Large intestine (tissue), 12 donors: Measurements from ENCODE around the gene TOR1B. TPM values are rescaled to one million over a fixed set of nuclear protein-coding genes. Genes with fewer than 3 reads are reported as not detected.
"Not testable (repeated sequence)": the region's sequence is repeated elsewhere in the genome, so short reads cannot be mapped to it uniquely, and the experiment has no call there.

Source experiments
- DNase-seq, 2 donors: peaks; one replicate each; pipeline versions ENCODE4 v3.0.0 to v3.0.0-alpha.2; 2013
- H3K27ac ChIP-seq: one replicate; pipeline ENCODE4 v1.5.1; 2013; ENCODE audit warnings: low read length
- H3K27me3 ChIP-seq: 2 replicates; pipeline ENCODE4 v1.6.1; 2013; ENCODE audit warnings: low read length; ENCODE audit not compliant: control insufficient read depth, insufficient read depth
- H3K36me3 ChIP-seq: 2 replicates; pipeline ENCODE4 v1.6.1; 2013; ENCODE audit warnings: low read length; ENCODE audit not compliant: control insufficient read depth, insufficient read depth
- H3K4me1 ChIP-seq: one replicate; pipeline ENCODE4 v1.6.1; 2013; ENCODE audit warnings: low read length; ENCODE audit not compliant: control insufficient read depth, insufficient read depth
- H3K4me3 ChIP-seq: one replicate; pipeline ENCODE4 v1.5.1; 2013; ENCODE audit warnings: low read length
- H3K9me3 ChIP-seq: one replicate; pipeline ENCODE4 v1.6.1; 2013; ENCODE audit warnings: mild to moderate bottlenecking, low read depth, low read length, moderate library complexity; ENCODE audit not compliant: control insufficient read depth
- WGBS: methylation state at CpG from one replicate; pipeline ENCODE4 v1.1.5; 2013; ENCODE audit warnings: low lambda C conversion rate; ENCODE audit not compliant: insufficient coverage; 5-methylcytosine and 5-hydroxymethylcytosine counted together
- long read RNA-seq, 11 donors: transcript quantifications; one replicate each; lab custom pipeline, GENCODE V29; 2026
- polyA plus RNA-seq: library from polyadenylated mRNA; unstranded; fragments of 120-200 nt; gene quantifications from one replicate; pipeline ENCODE4 v1.2.1, GENCODE V29; 2013

TOR1B gene, protein sequence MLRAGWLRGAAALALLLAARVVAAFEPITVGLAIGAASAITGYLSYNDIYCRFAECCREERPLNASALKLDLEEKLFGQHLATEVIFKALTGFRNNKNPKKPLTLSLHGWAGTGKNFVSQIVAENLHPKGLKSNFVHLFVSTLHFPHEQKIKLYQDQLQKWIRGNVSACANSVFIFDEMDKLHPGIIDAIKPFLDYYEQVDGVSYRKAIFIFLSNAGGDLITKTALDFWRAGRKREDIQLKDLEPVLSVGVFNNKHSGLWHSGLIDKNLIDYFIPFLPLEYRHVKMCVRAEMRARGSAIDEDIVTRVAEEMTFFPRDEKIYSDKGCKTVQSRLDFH
- 22.7 TPM for polyA plus RNA-seq
- long read RNA-seq, donor 1, partial matches to known transcripts = 0 of 1 reads
- long read RNA-seq, donor 1, other reads (novel, unspliced or antisense) = 0 of 1 reads
- long read RNA-seq, donor 2, partial matches to known transcripts = 0 of 5 reads
- long read RNA-seq, donor 2, other reads (novel, unspliced or antisense) = 0 of 5 reads
- long read RNA-seq, donor 3 = 0 reads
- long read RNA-seq, donor 4, partial matches to known transcripts = 0 of 1 reads
- long read RNA-seq, donor 4, other reads (novel, unspliced or antisense) = 0 of 1 reads
- long read RNA-seq, donor 5, partial matches to known transcripts = 0 of 8 reads
- long read RNA-seq, donor 5, other reads (novel, unspliced or antisense) = 0 of 8 reads
- long read RNA-seq, donor 6, partial matches to known transcripts = 0 of 4 reads
- long read RNA-seq, donor 6, other reads (novel, unspliced or antisense) = 0 of 4 reads
- long read RNA-seq, donor 7, partial matches to known transcripts = 13 of 17 reads
- long read RNA-seq, donor 7, other reads (novel, unspliced or antisense) = 0 of 17 reads
- long read RNA-seq, donor 8, partial matches to known transcripts = 0 of 6 reads
- long read RNA-seq, donor 8, other reads (novel, unspliced or antisense) = 0 of 6 reads
- long read RNA-seq, donor 9, partial matches to known transcripts = 0 of 4 reads
- long read RNA-seq, donor 9, other reads (novel, unspliced or antisense) = 0 of 4 reads
- long read RNA-seq, donor 10, partial matches to known transcripts = 0 of 7 reads
- long read RNA-seq, donor 10, other reads (novel, unspliced or antisense) = 0 of 7 reads
- long read RNA-seq, donor 11, partial matches to known transcripts = 0 of 4 reads
- long read RNA-seq, donor 11, other reads (novel, unspliced or antisense) = 0 of 4 reads

DNA sequence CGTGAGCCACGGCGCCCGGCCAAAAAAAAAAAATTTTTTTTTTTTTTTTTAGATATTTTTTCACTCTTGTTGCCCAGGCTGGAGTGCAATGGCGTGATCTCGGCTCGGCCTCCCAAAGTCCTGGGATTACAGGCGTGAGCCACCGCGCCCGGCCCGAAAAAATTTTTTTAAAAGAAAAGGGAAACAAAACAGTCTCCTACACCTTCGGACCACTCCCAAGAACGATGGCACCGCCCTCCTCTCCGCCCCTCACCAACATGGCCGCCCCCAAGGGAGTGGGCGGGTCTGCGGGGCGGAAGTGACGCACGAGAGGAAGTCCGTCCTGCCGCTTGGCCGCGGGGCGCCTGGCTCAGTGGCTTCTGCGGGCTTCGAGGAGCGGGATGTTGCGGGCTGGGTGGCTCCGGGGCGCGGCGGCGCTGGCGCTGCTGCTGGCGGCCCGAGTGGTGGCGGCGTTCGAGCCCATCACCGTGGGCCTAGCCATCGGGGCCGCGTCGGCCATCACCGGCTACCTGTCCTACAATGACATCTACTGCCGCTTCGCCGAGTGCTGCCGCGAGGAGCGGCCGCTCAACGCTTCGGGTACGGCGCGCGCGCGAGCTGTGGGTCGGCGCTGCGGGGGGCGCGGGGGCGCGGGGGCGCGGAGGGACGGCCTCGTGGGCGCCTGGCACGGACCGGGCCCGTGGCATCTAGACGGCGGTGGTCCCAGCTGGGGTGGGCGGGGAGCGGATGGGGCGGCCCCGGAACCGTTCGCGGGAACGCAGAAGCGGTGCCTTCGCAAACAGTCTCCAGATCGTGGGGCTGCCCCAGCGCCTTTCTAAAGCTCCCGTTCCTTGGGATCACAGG is at the start of gene TOR1B:
Gene TOR1B, plus strand, starts transcription at position 352 of the 843 bp plus-strand sequence. Its CDS starts 29 bp downstream, at position 381.
- Histone ChIP-seq H3K4me3 (peak within 1 kb of the TSS; percentile 81), H3K4me1 (peaks cover 10% of the 10 kb centered on the region), H3K27ac (peak within 1 kb of the TSS; percentile 63), H3K27me3 (no peaks in the 10 kb centered on the region), H3K36me3 (peaks cover 14% of the 10 kb centered on the region), H3K9me3 (no peaks in the 10 kb centered on the region)
- WGBS = no CpG with 5 or more reads among the region's 93 CpGs
- peak; percentile 93 to 94 for DNase-seq

DNA sequence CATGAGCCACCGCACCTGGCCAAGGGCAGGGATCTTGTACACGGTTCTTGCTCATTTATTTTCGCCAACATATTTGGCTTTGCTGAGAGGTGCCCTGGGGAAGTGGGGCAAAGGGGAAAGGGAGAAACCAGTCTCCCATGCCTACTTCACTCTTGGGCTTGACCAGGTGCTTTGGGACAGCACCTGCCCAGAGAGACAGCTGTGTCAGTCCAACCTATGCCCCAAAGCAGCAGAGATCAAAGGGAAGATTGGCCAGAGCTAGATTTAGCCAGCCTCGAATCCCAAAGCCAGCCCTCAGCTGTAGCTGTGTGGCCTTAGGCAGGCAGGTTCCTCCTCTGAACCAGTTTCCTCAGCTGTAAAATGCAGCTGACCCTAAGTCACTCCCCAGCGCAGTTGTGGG is 47.8 kb upstream of the TOR1B start:
- DNase-seq = no peak
- Histone ChIP-seq H3K27ac (no peak overlapping the region), H3K36me3 (no peaks in the 10 kb centered on the region), H3K4me3 (no peak overlapping the region), H3K27me3 (peaks cover 10% of the 10 kb centered on the region), H3K4me1 (peaks cover 12% of the 10 kb centered on the region), H3K9me3 (no peaks in the 10 kb centered on the region)
- WGBS = no CpG with 5 or more reads among the region's 5 CpGs

DNA sequence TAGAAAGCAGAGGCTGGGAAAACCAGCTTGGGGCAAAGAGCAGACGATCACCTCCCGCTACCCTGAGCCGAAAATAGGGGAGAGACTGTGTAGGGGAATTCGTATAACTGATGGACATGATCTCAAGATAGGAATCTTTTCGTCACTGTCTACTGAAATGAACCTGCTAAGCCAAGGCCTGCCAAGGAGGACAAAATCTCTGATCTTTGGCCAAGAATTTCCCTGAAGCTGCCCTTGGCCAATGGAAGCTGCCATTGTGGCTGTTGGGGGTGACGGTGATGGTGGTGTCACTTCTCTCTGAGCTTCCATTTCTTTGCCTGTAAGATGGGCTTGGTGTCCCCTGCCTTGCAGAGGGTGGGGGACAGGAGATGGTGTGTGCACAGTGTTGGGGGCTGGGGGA is 46.8 kb upstream of the TOR1B start:
- H3K36me3 ChIP-seq = no peaks in the 10 kb centered on the region
- no peak overlapping the region for H3K27ac ChIP-seq
- WGBS = no CpG with 5 or more reads among the region's 6 CpGs
- H3K9me3 ChIP-seq = no peaks in the 10 kb centered on the region
- peaks cover 14% of the 10 kb centered on the region for H3K4me1 ChIP-seq
- H3K27me3 ChIP-seq = peaks cover 10% of the 10 kb centered on the region
- no peak overlapping the region for H3K4me3 ChIP-seq
- no peak for DNase-seq

DNA sequence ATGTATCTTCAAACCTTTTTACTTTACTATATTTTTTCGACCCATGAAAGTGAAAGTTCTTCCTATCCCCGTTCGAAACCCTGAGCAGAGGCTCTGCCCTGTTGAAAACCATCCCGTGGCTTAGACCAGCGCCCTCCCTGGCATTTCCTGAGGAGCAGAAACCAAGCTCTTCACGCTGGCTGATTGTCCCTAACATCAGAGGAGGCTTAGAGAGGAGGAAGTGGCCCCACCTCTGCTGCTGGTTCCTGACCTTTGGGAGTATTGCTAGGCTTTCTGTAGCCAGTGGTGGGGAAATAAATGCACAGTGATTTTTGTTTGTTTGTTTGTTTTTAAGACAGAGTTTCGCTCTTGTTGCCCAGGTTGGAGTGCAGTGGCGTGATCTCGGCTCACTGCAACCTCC is 45.9 kb upstream of the TOR1B start:
- H3K27ac ChIP-seq = no peak overlapping the region
- DNase-seq = no peak
- no peaks in the 10 kb centered on the region for H3K9me3 ChIP-seq
- whole genome bisulfite sequencing = no CpG with 5 or more reads among the region's 9 CpGs
- H3K27me3 ChIP-seq = peaks cover 4% of the 10 kb centered on the region
- no peaks in the 10 kb centered on the region for H3K36me3 ChIP-seq
- H3K4me3 ChIP-seq = no peak overlapping the region
- peaks cover 23% of the 10 kb centered on the region for H3K4me1 ChIP-seq

DNA sequence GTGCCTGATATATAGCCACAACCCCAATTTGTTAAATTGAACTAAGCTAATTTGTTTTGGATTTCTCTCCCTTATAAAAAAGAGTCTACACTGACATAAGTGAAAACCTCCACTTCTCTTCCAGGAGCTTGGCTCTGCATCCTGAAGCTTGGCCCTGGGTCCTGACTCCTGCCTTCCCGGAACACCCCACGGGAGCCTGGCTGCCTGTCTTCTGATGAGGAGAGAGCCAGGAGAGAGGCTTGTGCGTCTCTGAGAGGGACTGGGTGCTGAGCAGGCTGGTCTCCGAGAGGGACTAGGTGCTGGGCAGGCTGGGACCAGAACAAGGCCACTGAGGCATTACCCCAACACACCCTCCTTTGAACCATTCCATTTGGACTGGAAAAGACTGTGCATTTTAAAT is 43.7 kb upstream of the TOR1B start:
- WGBS = no CpG with 5 or more reads among the region's 4 CpGs
- Histone ChIP-seq H3K36me3 (no peaks in the 10 kb centered on the region), H3K27ac (no peak overlapping the region), H3K4me1 (peaks cover 18% of the 10 kb centered on the region), H3K9me3 (no peaks in the 10 kb centered on the region), H3K4me3 (no peak overlapping the region), H3K27me3 (no peaks in the 10 kb centered on the region)
- no peak for DNase-seq

DNA sequence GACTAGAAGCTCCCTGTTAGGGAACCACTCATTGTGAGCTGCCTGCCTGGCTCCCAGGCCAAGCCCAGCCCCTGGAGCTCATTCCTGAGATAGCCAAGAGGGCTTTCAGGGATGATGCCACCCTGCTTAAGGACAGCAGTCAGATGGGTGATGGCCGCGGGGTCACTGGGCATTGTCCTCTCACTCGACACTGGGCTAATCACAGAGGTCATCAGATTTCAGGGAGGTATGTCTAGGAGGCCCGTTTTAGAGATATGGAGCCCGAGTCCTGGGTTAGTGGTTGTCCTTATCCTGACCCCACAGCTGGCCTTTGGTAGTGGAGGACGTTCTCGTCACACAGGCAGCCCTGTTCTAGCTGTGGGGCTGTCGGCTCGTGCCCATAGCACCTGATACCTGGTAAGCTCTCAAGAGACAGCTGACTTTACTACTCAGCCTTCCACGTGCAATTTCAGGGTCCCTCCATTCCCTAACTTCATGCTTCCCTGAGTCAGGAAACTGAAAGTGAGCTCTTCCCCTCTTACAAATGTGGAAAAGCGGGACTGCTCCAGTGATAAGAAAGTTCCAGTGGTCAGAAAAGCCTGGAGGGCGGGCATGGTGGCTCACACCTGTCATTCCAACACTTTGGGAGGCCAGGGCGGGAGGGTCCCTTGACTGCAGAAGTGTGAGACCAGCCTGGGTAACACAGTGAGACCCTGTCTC is 43.0 kb upstream of the TOR1B start:
- peaks cover 18% of the 10 kb centered on the region for H3K4me1 ChIP-seq
- H3K9me3 ChIP-seq = no peaks in the 10 kb centered on the region
- no peak for DNase-seq
- no peaks in the 10 kb centered on the region for H3K27me3 ChIP-seq
- H3K4me3 ChIP-seq = no peak overlapping the region
- no CpG with 5 or more reads among the region's 13 CpGs for WGBS
- no peaks in the 10 kb centered on the region for H3K36me3 ChIP-seq
- no peak overlapping the region for H3K27ac ChIP-seq

DNA sequence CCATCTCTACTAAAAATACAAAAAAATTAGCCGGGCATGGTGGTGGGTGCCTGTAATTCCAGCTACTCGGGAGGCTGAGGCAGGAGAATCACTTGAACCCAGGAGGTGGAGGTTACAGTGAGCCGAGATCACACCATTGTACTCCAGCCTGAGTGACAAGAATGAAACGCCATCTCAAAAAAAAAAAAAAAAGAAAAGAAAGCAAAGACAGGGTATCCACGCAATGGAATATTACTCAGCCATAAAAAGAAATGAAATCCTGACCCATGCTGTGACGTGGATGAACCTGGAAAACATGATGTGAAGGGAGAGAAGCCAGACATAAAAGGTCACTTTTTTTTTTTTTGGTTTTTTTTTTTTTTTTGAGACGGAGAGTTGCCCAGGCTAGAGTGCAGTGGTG is 42.2 kb upstream of the TOR1B start:
- not testable (repeated sequence) for H3K27me3 ChIP-seq, H3K36me3 ChIP-seq, H3K4me3 ChIP-seq, DNase-seq, H3K9me3 ChIP-seq
- Histone ChIP-seq H3K27ac (peak overlapping the region; percentile 86), H3K4me1 (peaks cover 20% of the 10 kb centered on the region)
- 100% methylated on average over 2 of the region's 7 CpGs for WGBS

DNA sequence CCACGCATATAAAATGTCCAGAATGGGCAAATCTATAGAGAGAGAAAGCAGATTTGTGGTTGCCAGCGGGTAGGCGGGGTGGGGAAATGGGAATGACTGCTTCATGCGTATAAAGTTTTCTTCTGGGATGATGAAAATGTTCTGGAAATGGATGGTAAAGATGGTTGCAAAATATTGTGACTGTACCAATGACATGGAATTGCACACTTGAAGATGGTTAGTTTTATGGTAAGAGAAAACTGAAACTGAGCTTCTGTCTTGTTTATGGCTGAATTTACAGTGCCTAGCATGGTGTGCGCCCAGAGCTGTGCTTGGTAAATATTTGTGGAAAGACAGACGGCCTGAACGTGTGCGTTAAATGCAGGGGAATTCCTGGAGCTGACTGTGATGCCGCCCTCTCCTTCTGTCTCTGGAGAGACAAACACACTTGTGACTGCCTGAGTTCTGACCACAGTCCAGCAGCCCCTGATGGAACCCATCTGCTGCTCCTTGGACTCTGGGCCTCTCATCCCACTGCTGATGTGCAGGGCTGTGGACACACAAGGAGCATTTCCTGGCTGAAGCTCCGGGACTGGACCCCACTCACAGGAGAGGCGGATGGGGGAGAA is 41.6 kb upstream of the TOR1B start:
- WGBS = 82% methylated on average over 2 of the region's 11 CpGs
- Histone ChIP-seq H3K36me3 (no peaks in the 10 kb centered on the region), H3K27me3 (no peaks in the 10 kb centered on the region), H3K27ac (peak overlapping the region; percentile 86), H3K9me3 (no peaks in the 10 kb centered on the region), H3K4me3 (no peak overlapping the region), H3K4me1 (peaks cover 24% of the 10 kb centered on the region)
- peak; percentile 85 for DNase-seq

DNA sequence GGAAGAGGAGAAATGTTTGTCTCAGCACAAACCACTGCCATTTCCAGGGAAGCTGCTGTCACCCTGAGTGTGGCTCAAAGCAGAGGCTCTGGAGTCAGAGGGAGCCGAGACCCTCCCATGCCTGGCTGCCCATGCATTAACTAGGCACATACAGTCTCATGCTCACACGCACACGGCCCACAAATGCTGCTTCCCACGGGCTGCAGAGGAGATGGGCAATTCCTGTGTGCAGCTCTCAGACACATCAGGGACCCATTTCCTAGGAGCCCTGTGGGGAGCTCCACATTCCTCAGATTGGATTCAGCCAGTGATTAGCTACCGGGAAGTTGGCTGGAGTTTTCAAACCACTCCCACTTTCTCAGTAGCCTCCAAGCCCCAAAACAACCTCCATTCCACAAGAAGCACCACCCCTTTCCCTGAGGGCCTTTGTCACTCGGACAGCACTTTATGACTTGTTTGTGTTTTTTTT is 41.0 kb upstream of the TOR1B start:
- Histone ChIP-seq H3K36me3 (no peaks in the 10 kb centered on the region), H3K4me1 (peaks cover 25% of the 10 kb centered on the region), H3K9me3 (no peaks in the 10 kb centered on the region), H3K27ac (peak overlapping the region; percentile 86), H3K4me3 (no peak overlapping the region), H3K27me3 (no peaks in the 10 kb centered on the region)
- no CpG with 5 or more reads among the region's 6 CpGs for WGBS
- peak in 1 of 2 donors; percentile 39 for DNase-seq
